ELR (cell line): Measurements from ENCODE around the gene GRAP2.
"Not testable (repeated sequence)": the region's sequence is repeated elsewhere in the genome, so short reads cannot be mapped to it uniquely, and the experiment has no call there.

Source experiments
- DNase-seq: peaks from one replicate; pipeline ENCODE4 v3.0.0-alpha.2; 2015; ENCODE audit warnings: low read depth

GRAP2 gene

GRCh38 chr22:39897841-39898240, 3.0 kb upstream of the GRAP2 start:
- no peak for DNase-seq

- no peak for DNase-seq
These were observed 1.9 kb upstream of the GRAP2 start for GRCh38 chr22:39898997-39899396.

GRCh38 chr22:39901565-39902146, 772 bp downstream of the GRAP2 start:
- no peak for DNase-seq

- not testable (repeated sequence) for DNase-seq
These were observed 3.1 kb downstream of the GRAP2 start for GRCh38 chr22:39904024-39904423.

- no peak for DNase-seq
These were observed 4.0 kb downstream of the GRAP2 start for GRCh38 chr22:39904862-39905261.

GRCh38 chr22:39905687-39906086, 4.8 kb downstream of the GRAP2 start:
- DNase-seq: no peak

- no peak for DNase-seq
These were observed 5.3 kb downstream of the GRAP2 start for GRCh38 chr22:39906207-39906606.

GRCh38 chr22:39907047-39907446, 6.2 kb downstream of the GRAP2 start:
- DNase-seq: no peak

GRCh38 chr22:39907605-39908097, 6.8 kb downstream of the GRAP2 start:
- no peak for DNase-seq

- DNase-seq: no peak
These were observed 7.3 kb downstream of the GRAP2 start for GRCh38 chr22:39908136-39908535.

- peak; percentile 65 for DNase-seq
These were observed 7.9 kb downstream of the GRAP2 start for GRCh38 chr22:39908737-39909136.

GRCh38 chr22:39910876-39911613, 10.2 kb downstream of the GRAP2 start:
- DNase-seq: no peak

- DNase-seq: no peak
These were observed 12.4 kb downstream of the GRAP2 start for GRCh38 chr22:39913321-39913720.

GRCh38 chr22:39913886-39914285, 13.0 kb downstream of the GRAP2 start:
- no peak for DNase-seq

- DNase-seq: no peak
These were observed 13.7 kb downstream of the GRAP2 start for GRCh38 chr22:39914584-39914983.

GRCh38 chr22:39915295-39915726, 14.4 kb downstream of the GRAP2 start:
- DNase-seq: no peak

- DNase-seq: no peak
These were observed 15.6 kb downstream of the GRAP2 start for GRCh38 chr22:39916496-39916895.

- DNase-seq: no peak
These were observed 16.3 kb downstream of the GRAP2 start for GRCh38 chr22:39917197-39917643.

- no peak for DNase-seq
These were observed 17.1 kb downstream of the GRAP2 start for GRCh38 chr22:39917776-39918495.

GRCh38 chr22:39920134-39920743, 19.4 kb downstream of the GRAP2 start:
- DNase-seq: no peak

GRCh38 chr22:39923696-39924095, 22.8 kb downstream of the GRAP2 start:
- no peak for DNase-seq

GRCh38 chr22:39924286-39924685, 23.4 kb downstream of the GRAP2 start:
- DNase-seq: no peak
